Heart right ventricle (tissue), 16 donors: ENCODE measurements around the gene SMIM10L2A. TPM values are rescaled to one million over a fixed set of nuclear protein-coding genes. Genes with fewer than 3 reads are reported as not detected.
A peak's percentile ranks its signal among the peaks of the same experiment; 100 is the strongest.
"Not testable (repeated sequence)": the region's sequence is repeated elsewhere in the genome, so short reads cannot be mapped to it uniquely, and the experiment has no call there.

ENCODE experiments used
- ATAC-seq, 8 donors: fragments of 200-7000 bp; cut with Tn5 transposase; one replicate each; pipeline ENCODE4 v1.9.1; 2020; ENCODE audit warnings: mild to moderate bottlenecking in 8 of 8, moderate library complexity in 8 of 8, moderate number of reproducible peaks in 1 of 8
- DNase-seq, 2 donors: peaks; one replicate each; pipeline ENCODE4 v3.0.0-alpha.2; 2020
- H3K27ac ChIP-seq, 10 donors: fragments of 200-600 bp; sonication (generic) in 2 of 10; one replicate each; pipeline versions ENCODE4 v1.5.0 to v1.8.0; 2020 to 2022; ENCODE audit warnings: mild to moderate bottlenecking in 3 of 10
- H3K27me3 ChIP-seq, 7 donors: fragments of 200-600 bp; one replicate each; pipeline ENCODE4 v1.8.0; 2021 to 2022; ENCODE audit warnings: mild to moderate bottlenecking in 2 of 7
- H3K36me3 ChIP-seq, 9 donors: fragments of 200-600 bp; sonication (generic) in 1 of 9; one replicate each; pipeline versions ENCODE4 v1.5.0 to v1.8.0; 2020 to 2022; ENCODE audit warnings: mild to moderate bottlenecking in 2 of 9
- H3K4me1 ChIP-seq, 9 donors: fragments of 200-600 bp; sonication (generic) in 1 of 9; one replicate each; pipeline versions ENCODE4 v1.5.0 to v1.8.0; 2020 to 2022; ENCODE audit warnings: mild to moderate bottlenecking in 4 of 9
- H3K4me3 ChIP-seq, 10 donors: fragments of 200-600 bp; sonication (generic) in 2 of 10; one replicate each; pipeline versions ENCODE4 v1.5.0 to v1.8.0; 2020 to 2022; ENCODE audit warnings: mild to moderate bottlenecking in 7 of 10, moderate library complexity in 2 of 10
- H3K9me3 ChIP-seq, 11 donors: fragments of 200-600 bp in 10 of 11; sonication (generic) in 2 of 11; one replicate each; pipeline versions ENCODE4 v1.5.0 to v1.8.0; 2013 to 2022; ENCODE audit warnings: mild to moderate bottlenecking in 2 of 11, control low read depth in 1 of 11, moderate library complexity in 1 of 11
- CTCF ChIP-seq, 9 donors: fragments of 200-600 bp; sonication (generic) in 2 of 9; IDR thresholded peaks; one replicate each; pipeline versions ENCODE4 v1.5.0 to v1.8.0; 2021 to 2022; ENCODE audit warnings: antibody characterized with exemption in 9 of 9, mild to moderate bottlenecking in 5 of 9, moderate library complexity in 1 of 9
- WGBS, 2 donors: extraction: QIAGEN DNeasy Blood & Tissue Kit; methylation state at CpG; one replicate each; pipeline ENCODE4 v1.1.7; 2013; ENCODE audit warnings: inconsistent platforms in 1 of 2; 5-methylcytosine and 5-hydroxymethylcytosine counted together
- intact Hi-C, 10 donors: fragments of 100-400 bp; cut with DNase I; formaldehyde crosslinking; loops; one replicate each; pipeline versions ENCODE4 v1.11.1 to v1.14.2; 2022
- polyA plus RNA-seq, 2 donors: library from polyadenylated mRNA; stranded (reverse); fragments of 200-250 nt; gene quantifications; one replicate each; pipeline ENCODE4 v1.2.3, GENCODE V29; 2013
- total RNA-seq, 10 donors: library from RNA; stranded (reverse); fragmentation: NEBNext Ultra II Directional in 3 of 10; extraction: Animal tissue kit (Norgen Biotek cat#: 25700) in 3 of 10; gene quantifications; one replicate each; pipeline versions ENCODE4 v1.2.1 to v1.2.4, GENCODE V29; 2021 to 2023
- donor health status: Arrhythmogenic right ventricular cardiomyopathy.
- donor health status: ischemic (EF 13 %, LVEDD 7.1; RV severe dilation, severe dysfunction).
- donor health status: healthy with polysubstance abuse.
- donor health status: DM: no; HTN: yes; CAD: no.
- donor health status: DM: no; HTN: no; CAD: no.
- donor health status: ischemic (EF 25% LVEDD 6.9; RV normal size, moderate dysfunction).
- donor health status: ischemic (EF 25% LVEDD 5.7; RV mildly dilated, moderate dysfunction).
- donor health status: healthy.
- donor health status: DM: yes; HTN: yes; CAD: no.
- donor health status: Ischemic cardiomyopathy.
- donor health status: ischemic (EF 35%, LVEDD 5.7; RV mildly dilated, moderate dysfunction).
- donor health status: nonischemic (EF 11% LVEDD 7.7; RV severe dilation, severe dysfunction).
- donor health status: DM: yes; HTN: yes; CAD: no.
- donor health status: PGD.
- donor health status: ischemic (EF 29% LVEDD 5.4; RV normal size, mild dysfunction).
- donor health status: nonischemic (EF 23%, LVEDD 6.1; RV moderate dilation, normal function).

Gene SMIM10L2A
- total and polyA plus RNA-seq, 12 donors: 0.38 to 2.5 (median 1.4) TPM

DNA sequence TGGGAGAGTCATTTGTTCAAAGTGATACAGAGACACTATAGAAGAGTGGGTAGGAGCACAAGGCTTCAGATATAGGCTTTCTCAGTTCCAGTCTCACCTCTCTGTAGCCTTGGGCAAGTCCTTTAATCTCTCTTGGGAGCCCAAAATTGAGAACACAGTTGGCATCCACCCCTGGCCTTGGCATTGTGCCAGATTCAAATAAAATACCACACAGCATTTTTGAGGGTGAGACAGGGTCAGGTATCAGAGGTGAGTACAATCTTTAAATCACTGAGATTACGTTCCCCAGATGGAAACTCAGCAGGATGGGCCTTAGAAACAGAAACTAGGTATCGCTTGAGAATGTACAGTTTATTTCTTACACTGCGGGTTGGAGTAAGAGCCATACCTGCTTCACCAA lies 25.2 kb upstream of the SMIM10L2A start:
- TF ChIP-seq CTCF (IDR thresholded peaks at IDR 0.05): no peak
- Histone ChIP-seq H3K4me1 (no peaks in the 10 kb centered on the region), H3K4me3 (no peak overlapping the region), H3K36me3 (no peaks in the 10 kb centered on the region), H3K9me3 (no peaks in the 10 kb centered on the region), H3K27me3 (peaks cover 0 to 8% (median 0%) of the 10 kb centered on the region in 7 donors), H3K27ac (no peak overlapping the region)
- DNase-seq (no peak), ATAC-seq (no peak)
- intact Hi-C loops: no loop called here
- 97 to 98% methylated on average over 3 of the region's 3 CpGs for WGBS, 2 donors

DNA sequence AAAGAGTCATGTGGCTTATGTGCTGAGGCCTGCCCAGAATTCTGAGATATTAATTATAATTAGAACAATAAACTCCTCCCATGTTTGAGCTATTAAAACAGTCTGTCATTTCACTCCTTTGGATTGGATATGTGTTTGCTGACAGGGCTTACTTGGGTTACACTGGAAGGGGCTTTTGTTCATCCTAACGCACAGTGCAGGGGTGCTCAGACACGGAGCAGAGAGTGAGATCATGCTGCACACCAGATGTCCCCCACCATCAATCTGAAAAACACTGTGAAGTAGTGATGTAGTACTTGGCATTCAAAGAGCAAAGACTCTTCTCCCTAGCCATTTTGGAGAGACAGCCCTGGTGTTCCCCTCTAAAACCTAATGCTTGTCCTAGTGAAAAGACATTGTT lies 24.1 kb upstream of the SMIM10L2A start:
- Histone ChIP-seq H3K27ac (no peak overlapping the region), H3K9me3 (no peaks in the 10 kb centered on the region), H3K4me3 (no peak overlapping the region), H3K36me3 (no peaks in the 10 kb centered on the region), H3K4me1 (no peaks in the 10 kb centered on the region), H3K27me3 (peaks cover 0 to 8% (median 0%) of the 10 kb centered on the region in 7 donors)
- ATAC-seq: peak in 1 of 8 donors; percentile 35
- no peak for DNase-seq
- 83 to 85% methylated on average over 2 of the region's 2 CpGs for WGBS, 2 donors
- intact Hi-C loops: no loop called here
- no peak for TF ChIP-seq CTCF (IDR thresholded peaks at IDR 0.05)

GRCh38 chrX:135403374-135403773 lies 18.4 kb upstream of the SMIM10L2A start:
- H3K4me1 ChIP-seq: no peaks in the 10 kb centered on the region
- no peak overlapping the region for H3K4me3 ChIP-seq
- no peaks in the 10 kb centered on the region for H3K36me3 ChIP-seq
- peaks cover 0 to 45% (median 0%) of the 10 kb centered on the region in 7 donors for H3K27me3 ChIP-seq
- ATAC-seq (no peak), DNase-seq (no peak)
- no peak overlapping the region for H3K27ac ChIP-seq
- no peak for TF ChIP-seq CTCF (IDR thresholded peaks at IDR 0.05)
- H3K9me3 ChIP-seq: no peaks in the 10 kb centered on the region
- intact Hi-C loops: no loop called here

DNA sequence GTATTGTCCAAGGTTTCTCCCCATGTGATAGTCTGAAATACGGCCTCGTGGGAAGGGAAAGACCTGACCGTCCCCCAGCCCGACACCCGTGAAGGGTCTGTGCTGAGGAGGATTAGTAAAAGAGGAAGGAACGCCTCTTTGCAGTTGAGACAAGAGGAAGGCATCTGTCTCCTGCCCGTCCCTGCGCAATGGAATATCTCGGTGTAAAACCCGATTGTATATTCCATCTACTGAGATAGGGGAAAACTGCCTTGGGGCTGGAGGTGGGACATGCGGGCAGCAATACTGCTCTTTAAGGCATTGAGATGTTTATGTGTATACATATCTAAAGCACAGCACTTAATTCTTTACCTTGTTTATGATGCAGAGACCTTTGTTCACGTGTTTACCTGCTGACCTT lies 15.3 kb upstream of the SMIM10L2A start:
- H3K36me3 ChIP-seq, H3K4me3 ChIP-seq, H3K4me1 ChIP-seq, H3K9me3 ChIP-seq, ATAC-seq, intact Hi-C loops, DNase-seq, H3K27ac ChIP-seq: not testable (repeated sequence)
- peaks cover 0 to 46% (median 0%) of the 10 kb centered on the region in 7 donors for H3K27me3 ChIP-seq
- WGBS, 2 donors: 29 to 38% methylated on average over 10 to 11 of the region's 12 CpGs

- H3K36me3 ChIP-seq: no peaks in the 10 kb centered on the region
- no peak for DNase-seq
- ATAC-seq: no peak
- WGBS, 2 donors: 89 to 93% methylated on average over 1 of the region's 1 CpG
- intact Hi-C loops: no loop called here
- peaks cover 0 to 4% (median 0%) of the 10 kb centered on the region in 11 donors for H3K9me3 ChIP-seq
- H3K27me3 ChIP-seq: peaks cover 0 to 46% (median 0%) of the 10 kb centered on the region in 7 donors
- TF ChIP-seq CTCF (IDR thresholded peaks at IDR 0.05): no peak
- no peaks in the 10 kb centered on the region for H3K4me1 ChIP-seq
- H3K4me3 ChIP-seq: no peak overlapping the region
- H3K27ac ChIP-seq: no peak overlapping the region
Observed at GRCh38 chrX:135408794-135409193, 12.9 kb upstream of the SMIM10L2A start.
